HuH-7 (cell line): ENCODE data around the gene MRPL21.

Experiments
- DNase-seq: peaks from one replicate; pipeline ENCODE4 v3.0.0; 2011; ENCODE audit warnings: low spot score

MRPL21 gene

GRCh38 chr11:68903288-68904247 is at the start of gene MRPL21, which contains the start of gene IGHMBP2:
MRPL21 (minus strand) TSS chr11:68903832; CDS start chr11:68903810, 22 bp downstream.
IGHMBP2 (plus strand) TSS chr11:68903891; CDS start chr11:68903953, 62 bp downstream.
- peak; percentile 98 for DNase-seq

- no peak for DNase-seq
Observed at GRCh38 chr11:68950762-68951161, 47.1 kb upstream of the MRPL21 start.

- DNase-seq, result peak; percentile 93
Observed at GRCh38 chr11:68950270-68950669, 46.6 kb upstream of the MRPL21 start.

- DNase-seq, result no peak
Observed at GRCh38 chr11:68948935-68949334, 45.3 kb upstream of the MRPL21 start.

GRCh38 chr11:68948496-68948895 is 44.9 kb upstream of the MRPL21 start:
- DNase-seq, result no peak

- DNase-seq, result no peak
Observed at GRCh38 chr11:68947151-68947550, 43.5 kb upstream of the MRPL21 start.

- DNase-seq, result no peak
Observed at GRCh38 chr11:68946416-68947090, 42.9 kb upstream of the MRPL21 start.

GRCh38 chr11:68942751-68943271 is 39.2 kb upstream of the MRPL21 start:
- no peak for DNase-seq

GRCh38 chr11:68942095-68942620 is 38.5 kb upstream of the MRPL21 start:
- DNase-seq, result no peak

- no peak for DNase-seq
Observed at GRCh38 chr11:68941324-68942094, 37.9 kb upstream of the MRPL21 start.

GRCh38 chr11:68940651-68941323 is 37.2 kb upstream of the MRPL21 start:
- DNase-seq, result no peak

GRCh38 chr11:68939583-68940555 is 36.2 kb upstream of the MRPL21 start:
- DNase-seq, result no peak

GRCh38 chr11:68938816-68939582 is 35.4 kb upstream of the MRPL21 start:
- DNase-seq, result no peak

- no peak for DNase-seq
Observed at GRCh38 chr11:68938088-68938487, 34.5 kb upstream of the MRPL21 start.

- DNase-seq, result no peak
Observed at GRCh38 chr11:68936676-68937620, 33.3 kb upstream of the MRPL21 start.

- DNase-seq, result no peak
Observed at GRCh38 chr11:68936358-68936636, 32.7 kb upstream of the MRPL21 start.

GRCh38 chr11:68935516-68936357 is 32.1 kb upstream of the MRPL21 start:
- DNase-seq, result no peak
